ENCODE data around the gene TYW3.
"Not testable (repeated sequence)": the region's sequence is repeated elsewhere in the genome, so short reads cannot be mapped to it uniquely, and the experiment has no call there.

Gene TYW3

DNA sequence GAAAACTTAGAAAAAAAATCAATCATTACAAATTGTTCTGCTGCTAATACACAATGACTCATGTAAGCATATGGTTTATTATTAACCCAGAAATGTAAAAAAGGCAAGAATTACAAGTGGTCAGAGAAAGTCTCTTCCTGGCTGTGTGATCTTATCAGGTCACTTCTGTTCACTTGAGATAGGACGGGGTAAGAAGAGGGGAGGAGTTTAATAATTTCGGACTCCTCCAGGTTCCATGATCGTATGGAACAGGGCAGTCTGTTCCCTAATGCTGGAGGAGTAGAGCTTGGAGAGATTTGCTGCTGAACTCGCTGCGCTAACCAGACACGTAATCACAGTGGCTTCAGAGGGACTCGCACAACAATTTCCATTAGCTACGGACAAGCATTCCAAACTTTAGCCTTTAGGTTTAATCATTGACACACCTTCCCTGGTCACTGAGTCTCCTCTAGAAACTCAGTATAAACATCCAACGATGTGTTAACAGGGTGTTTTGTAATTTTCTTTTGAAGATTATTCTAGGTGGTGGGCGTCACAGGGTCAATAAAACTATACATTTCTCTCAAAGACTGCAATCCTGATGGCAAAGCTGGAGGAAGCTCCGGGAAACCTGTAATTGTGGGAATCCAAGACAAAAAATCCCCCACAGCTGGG lies 1.4 kb upstream of the TYW3 start:
- DNase-seq (ENCODE audit: low read depth in 2 of 2) = no peak

GRCh38 chr1:74732071-74732946 lies 643 bp upstream of the TYW3 start:
- not testable (repeated sequence) for DNase-seq (ENCODE audit: low read depth in 2 of 2)

GRCh38 chr1:74733604-74734484 lies 892 bp downstream of the TYW3 start:
- peak in 1 of 2 experiments; percentile 30 for DNase-seq (ENCODE audit: low read depth in 2 of 2)

- no peak for DNase-seq (ENCODE audit: low read depth in 2 of 2)
Observed at GRCh38 chr1:74737333-74737732, 4.4 kb downstream of the TYW3 start.

GRCh38 chr1:74740307-74740980 lies 7.5 kb downstream of the TYW3 start:
- not testable (repeated sequence) for DNase-seq (ENCODE audit: low read depth in 2 of 2)

DNA sequence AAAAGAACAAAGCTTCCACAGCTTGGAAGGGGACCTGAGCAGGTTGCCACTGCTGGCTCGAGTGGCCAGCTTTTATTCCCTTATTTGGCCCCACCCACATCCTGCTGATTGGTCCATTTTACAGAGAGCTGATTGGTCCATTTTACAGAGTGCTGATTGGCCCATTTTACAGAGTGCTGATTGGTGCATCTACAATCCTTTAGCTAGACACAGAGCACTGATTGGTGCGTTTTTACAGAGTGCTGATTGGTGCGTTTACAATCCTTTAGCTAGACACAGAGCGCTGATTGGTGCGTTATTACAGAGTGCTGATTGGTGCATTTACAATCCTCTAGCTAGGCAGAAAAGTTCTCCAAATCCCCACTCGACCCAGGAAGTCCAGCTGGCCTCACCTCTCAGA lies 12.3 kb downstream of the TYW3 start:
- not testable (repeated sequence) for DNase-seq (ENCODE audit: low read depth in 2 of 2)

GRCh38 chr1:74748960-74749359 lies 16.0 kb downstream of the TYW3 start:
- no peak for DNase-seq (ENCODE audit: low read depth in 2 of 2)

DNA sequence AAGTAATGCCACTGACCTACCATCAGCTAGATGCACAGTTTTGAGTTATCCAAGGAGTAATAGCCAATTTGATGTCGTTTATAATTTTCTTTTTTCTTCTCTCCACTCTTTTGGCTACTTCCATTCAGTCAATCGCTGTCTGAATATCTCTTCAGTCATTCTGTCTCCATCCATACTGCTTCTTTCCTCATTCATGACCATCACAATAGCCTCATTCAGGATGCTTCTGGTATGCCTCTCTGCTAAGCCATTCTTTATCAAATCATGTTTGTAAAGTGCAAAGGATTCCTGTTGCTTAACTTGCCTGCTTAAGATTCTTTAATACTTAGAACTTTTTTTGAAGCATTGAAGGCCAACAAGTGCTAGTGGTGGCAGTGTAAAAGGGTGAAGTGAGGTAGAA lies 20.2 kb downstream of the TYW3 start:
- DNase-seq (ENCODE audit: low read depth in 2 of 2) = no peak

DNA sequence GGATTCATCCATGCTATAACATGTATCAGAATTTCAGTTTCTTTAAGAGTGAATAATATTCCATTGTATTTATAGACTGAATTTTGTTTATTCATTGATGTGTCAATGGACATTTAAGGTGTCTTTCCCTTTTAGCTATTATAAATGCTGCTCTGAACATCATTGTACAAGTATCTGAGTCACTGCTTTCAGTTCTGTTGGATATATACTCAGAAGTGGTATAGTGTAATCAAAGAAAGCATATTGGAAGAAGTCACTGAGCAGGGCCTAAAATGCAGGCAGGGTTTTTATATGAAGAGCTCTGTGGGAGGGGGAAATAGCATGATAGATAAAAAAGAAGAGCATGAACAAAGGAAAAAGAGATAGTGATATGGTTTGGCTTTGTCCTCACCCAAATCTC lies 22.5 kb downstream of the TYW3 start:
- DNase-seq (ENCODE audit: low read depth in 2 of 2) = no peak

GRCh38 chr1:74756650-74757049 lies 23.7 kb downstream of the TYW3 start:
- DNase-seq (ENCODE audit: low read depth in 2 of 2) = not testable (repeated sequence)

DNA sequence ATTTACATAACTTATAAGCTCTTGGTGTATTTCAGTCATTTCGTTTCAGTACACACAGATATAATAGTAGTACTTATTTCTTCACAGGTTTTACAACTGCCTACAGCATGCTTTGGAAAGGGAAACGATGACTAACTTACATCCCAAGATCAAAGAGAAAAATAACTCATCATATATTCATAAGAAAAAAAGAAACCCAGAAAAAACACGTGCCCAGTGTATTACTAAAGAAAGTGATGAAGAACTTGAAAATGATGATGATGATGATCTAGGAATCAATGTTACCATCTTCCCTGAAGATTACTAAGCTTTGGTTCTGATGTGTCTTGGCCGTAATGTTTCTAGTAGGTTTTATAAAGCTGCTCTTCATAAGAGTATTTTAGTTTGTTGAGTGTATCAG lies 30.9 kb downstream of the TYW3 start:
- no peak for DNase-seq (ENCODE audit: low read depth in 2 of 2)

DNA sequence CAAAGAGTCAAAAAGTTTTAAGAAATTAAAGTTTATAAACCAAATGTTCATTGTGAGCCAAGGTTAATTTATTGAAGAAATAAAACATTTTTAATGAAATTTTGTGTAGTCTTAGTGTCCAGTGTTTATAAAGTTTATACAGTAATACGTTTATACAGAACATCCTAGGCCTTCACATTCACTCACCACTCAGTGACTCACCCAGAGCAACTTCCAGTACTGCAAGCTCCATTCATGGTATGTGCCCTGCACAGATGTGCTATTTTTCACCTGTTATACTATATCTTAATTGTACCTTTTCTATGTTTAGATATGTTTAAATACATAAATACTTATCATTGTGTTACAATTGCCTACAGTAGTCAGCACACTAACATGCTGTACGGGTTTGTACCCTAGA lies 33.6 kb downstream of the TYW3 start:
- DNase-seq (ENCODE audit: low read depth in 2 of 2) = no peak

DNA sequence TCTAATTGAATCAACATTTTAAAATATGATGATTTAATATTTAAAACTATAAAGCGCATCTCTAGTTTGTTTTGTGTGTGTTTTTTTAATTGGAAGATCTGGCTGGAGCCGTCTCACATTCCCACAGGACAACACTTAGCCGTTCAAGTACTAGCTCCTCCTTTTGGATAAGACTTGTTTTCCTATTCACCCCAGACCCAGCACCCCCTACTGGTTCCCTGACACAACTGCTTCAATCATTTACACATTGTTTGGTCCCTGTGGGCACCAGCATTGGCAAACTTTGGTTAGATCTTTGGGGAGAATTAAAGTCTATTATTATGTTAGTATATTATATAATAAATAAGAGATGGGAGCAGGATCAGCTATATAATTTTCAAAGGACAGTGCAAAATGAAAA lies 34.5 kb downstream of the TYW3 start:
- DNase-seq (ENCODE audit: low read depth in 2 of 2) = no peak

- DNase-seq (ENCODE audit: low read depth in 2 of 2) = peak in 1 of 2 experiments; percentile 18
Observed at GRCh38 chr1:74771913-74772515, 39.1 kb downstream of the TYW3 start.

- DNase-seq (ENCODE audit: low read depth in 2 of 2) = no peak
Observed at GRCh38 chr1:74772945-74773344, 40.0 kb downstream of the TYW3 start.

DNA sequence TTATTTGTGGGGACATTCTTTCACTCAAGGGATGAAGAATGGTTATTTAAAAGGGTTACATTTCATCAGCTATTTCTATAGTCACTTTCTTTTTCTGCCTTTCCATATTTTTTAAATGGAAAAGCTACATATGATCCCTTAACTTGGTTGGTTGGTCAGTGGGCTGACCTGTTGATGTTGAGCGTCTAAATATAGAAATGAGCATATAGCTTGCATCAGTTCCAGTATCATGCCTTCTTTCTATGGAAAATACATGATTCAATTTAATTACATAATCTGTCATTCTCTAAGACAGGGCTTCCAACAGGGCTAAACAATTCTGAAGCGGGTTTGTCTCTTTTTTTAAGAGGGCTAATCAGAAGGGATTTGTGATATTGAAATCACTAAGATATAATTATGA lies 40.6 kb downstream of the TYW3 start:
- DNase-seq (ENCODE audit: low read depth in 2 of 2) = no peak

DNA sequence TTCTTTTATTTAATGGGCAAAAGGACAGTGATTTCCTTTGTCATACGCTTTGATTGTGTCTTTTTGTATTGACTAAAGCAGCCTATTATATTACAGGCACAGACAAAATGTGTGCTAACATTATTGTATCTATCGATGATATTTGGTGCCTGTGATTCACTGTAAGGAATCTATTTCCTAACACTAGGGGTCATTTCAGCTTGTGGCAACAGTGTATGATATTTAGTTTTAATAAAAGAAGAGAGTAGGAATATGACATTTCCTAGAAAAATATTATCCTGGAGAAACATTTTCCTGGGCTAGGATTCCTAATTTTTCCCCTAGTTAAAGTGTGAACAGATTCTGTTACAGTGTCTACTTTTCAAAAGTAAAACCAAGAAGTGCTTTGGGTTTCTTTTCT lies 42.8 kb downstream of the TYW3 start:
- DNase-seq (ENCODE audit: low read depth in 2 of 2) = no peak

GRCh38 chr1:74777525-74777924 lies 44.6 kb downstream of the TYW3 start:
- DNase-seq (ENCODE audit: low read depth in 2 of 2) = no peak

DNA sequence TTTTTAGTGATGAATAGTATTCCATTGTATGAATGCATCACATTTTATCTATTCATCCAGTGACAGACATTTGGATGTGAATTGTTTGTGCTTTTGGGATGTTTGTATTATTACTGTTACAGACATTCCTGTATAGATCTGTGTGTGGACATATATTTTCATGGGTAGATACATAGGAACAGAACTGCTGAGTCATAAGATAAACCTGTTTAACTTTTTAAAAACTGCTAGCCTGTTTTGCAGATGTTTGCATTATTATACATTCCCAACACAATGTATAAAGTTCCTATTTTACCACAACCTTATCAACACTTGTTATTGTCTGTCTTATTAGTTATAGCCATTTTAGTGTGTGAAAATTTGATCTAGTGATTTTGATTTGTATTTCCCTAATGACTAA lies 46.8 kb downstream of the TYW3 start:
- no peak for DNase-seq (ENCODE audit: low read depth in 2 of 2)

DNA sequence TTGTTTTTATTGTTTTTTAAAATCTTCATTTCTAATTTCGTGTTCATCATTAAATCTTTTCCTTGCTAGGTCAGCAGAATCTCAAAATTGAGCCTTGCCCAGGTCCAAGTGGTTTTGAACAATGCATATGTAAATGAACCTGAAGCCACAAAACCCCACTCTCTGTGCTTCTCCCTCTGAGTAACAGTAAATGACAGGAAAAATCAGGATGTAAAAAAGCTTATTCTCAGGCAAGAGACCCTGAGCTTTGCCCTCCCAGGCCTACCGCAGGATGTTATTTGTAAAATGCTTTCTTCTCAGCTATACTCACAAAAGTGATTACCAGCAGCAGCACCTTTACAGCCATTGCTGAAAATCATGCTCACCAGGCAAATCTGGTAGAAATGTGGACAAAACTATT lies 47.6 kb downstream of the TYW3 start:
- DNase-seq (ENCODE audit: low read depth in 2 of 2) = no peak

- no peak for DNase-seq (ENCODE audit: low read depth in 2 of 2)
Observed at GRCh38 chr1:74785944-74786343, 53.0 kb downstream of the TYW3 start.

All from fibroblast of skin of left biceps (primary cell).